WTC11 (cell line): ENCODE results near the gene KMT2A. TPM values are rescaled to one million over a fixed set of nuclear protein-coding genes. Genes with fewer than 3 reads are reported as not detected.

Source experiments
- ARID4B ChIP-seq: sonication (generic); formaldehyde crosslinking; IDR thresholded peaks from 2 replicates; pipeline ENCODE4 v1.8.0; 2023; ENCODE audit warnings: missing genetic modification reagents, mild to moderate bottlenecking, borderline replicate concordance
- ATF2 ChIP-seq: sonication (generic); formaldehyde crosslinking; IDR thresholded peaks from 2 replicates; pipeline ENCODE4 v1.8.1; 2022; ENCODE audit warnings: low read depth, missing genetic modification reagents, borderline replicate concordance
- CBFB ChIP-seq: sonication (generic); formaldehyde crosslinking; IDR thresholded peaks from 2 replicates; pipeline ENCODE4 v1.8.1; 2022; ENCODE audit warnings: mild to moderate bottlenecking, low read depth, missing genetic modification reagents
- CREM ChIP-seq: sonication (generic); formaldehyde crosslinking; IDR thresholded peaks from 2 replicates; pipeline ENCODE4 v1.8.1; 2022; ENCODE audit warnings: mild to moderate bottlenecking, missing genetic modification reagents, moderate library complexity
- E2F5 ChIP-seq: sonication (generic); formaldehyde crosslinking; IDR thresholded peaks from 2 replicates; pipeline ENCODE4 v1.8.1; 2022; ENCODE audit warnings: mild to moderate bottlenecking, moderate library complexity, missing genetic modification reagents
- ETV6 ChIP-seq: sonication (generic); formaldehyde crosslinking; IDR thresholded peaks from 2 replicates; pipeline ENCODE4 v1.8.1; 2022; ENCODE audit warnings: mild to moderate bottlenecking, missing genetic modification reagents
- FOXJ3 ChIP-seq: sonication (generic); formaldehyde crosslinking; IDR thresholded peaks from 2 replicates; pipeline ENCODE4 v1.9.0; 2021; ENCODE audit warnings: missing genetic modification reagents, mild to moderate bottlenecking, borderline replicate concordance
- FOXK1 ChIP-seq: sonication (generic); formaldehyde crosslinking; IDR thresholded peaks from 2 replicates; pipeline ENCODE4 v1.8.0; 2022; ENCODE audit warnings: mild to moderate bottlenecking, moderate library complexity, missing genetic modification reagents
- FOXP4 ChIP-seq: sonication (generic); formaldehyde crosslinking; IDR thresholded peaks from 2 replicates; pipeline ENCODE4 v1.8.0; 2022; ENCODE audit warnings: mild to moderate bottlenecking, missing genetic modification reagents
- HMGXB4 ChIP-seq: sonication (generic); formaldehyde crosslinking; IDR thresholded peaks from 2 replicates; pipeline ENCODE4 v1.8.1; 2023; ENCODE audit warnings: mild to moderate bottlenecking, moderate library complexity, missing genetic modification reagents
- IRF1 ChIP-seq: sonication (generic); formaldehyde crosslinking; IDR thresholded peaks from 2 replicates; pipeline ENCODE4 v1.8.0; 2023; ENCODE audit warnings: missing genetic modification reagents
- JAZF1 ChIP-seq: fragments of 250-450 bp; sonication (Bioruptor Pico); IDR thresholded peaks from 2 replicates; pipeline ENCODE4 v1.9.0; 2021; ENCODE audit warnings: moderate library complexity, mild to moderate bottlenecking, inconsistent platforms
- JUN ChIP-seq: sonication (generic); formaldehyde crosslinking; IDR thresholded peaks from 2 replicates; pipeline ENCODE4 v1.8.0; 2023; ENCODE audit warnings: mild to moderate bottlenecking, missing genetic modification reagents
- MAX ChIP-seq: sonication (generic); formaldehyde crosslinking; IDR thresholded peaks from 2 replicates; pipeline ENCODE4 v1.8.0; 2022; ENCODE audit warnings: mild to moderate bottlenecking, missing genetic modification reagents
- NFE2L1 ChIP-seq: sonication (generic); formaldehyde crosslinking; IDR thresholded peaks from 2 replicates; pipeline ENCODE4 v1.8.1; 2023; ENCODE audit warnings: missing genetic modification reagents
- NFYB ChIP-seq: sonication (generic); formaldehyde crosslinking; conservative IDR thresholded peaks from 2 replicates; pipeline ENCODE4 v1.8.0; 2022; ENCODE audit warnings: low read depth, missing genetic modification reagents
- NR1H2 ChIP-seq: sonication (generic); formaldehyde crosslinking; IDR thresholded peaks from 2 replicates; pipeline ENCODE4 v1.9.0; 2021; ENCODE audit warnings: mild to moderate bottlenecking, moderate library complexity, missing genetic modification reagents
- PRRX2 ChIP-seq: fragments of 250-450 bp; sonication (Bioruptor Pico); IDR thresholded peaks from 2 replicates; pipeline ENCODE4 v1.8.0; 2021; ENCODE audit warnings: mild to moderate bottlenecking
- TCF7 ChIP-seq: sonication (generic); formaldehyde crosslinking; IDR thresholded peaks from 2 replicates; pipeline ENCODE4 v1.8.0; 2022; ENCODE audit warnings: mild to moderate bottlenecking, low read depth, missing genetic modification reagents, moderate library complexity
- ZBTB43 ChIP-seq: sonication (generic); formaldehyde crosslinking; IDR thresholded peaks from 2 replicates; pipeline ENCODE4 v1.8.1; 2023; ENCODE audit warnings: mild to moderate bottlenecking, missing genetic modification reagents
- ZNF423 ChIP-seq: fragments of 250-450 bp; sonication (Bioruptor Pico); IDR thresholded peaks from 2 replicates; pipeline ENCODE4 v2.1.2; 2022; ENCODE audit warnings: mild to moderate bottlenecking, moderate library complexity
- total RNA-seq: library from RNA; stranded (reverse); gene quantifications from 3 replicates; pipeline ENCODE4 v1.2.3, GENCODE V29; 2021

KMT2A gene
- total RNA-seq, 1 experiment from 2014 or later = 59.1 TPM

- no peak; the same call in 1 of the 2 replicates for TF ChIP-seq ARID4B (CRISPR knock-in tag)
- TF ChIP-seq FOXJ3 (CRISPR knock-in tag) = no peak
- TF ChIP-seq E2F5 (CRISPR knock-in tag) = no peak; the same call in 1 of the 2 replicates
- 0 out of 2 replicates have a peak, but pooled peaks have one; percentile 1 for TF ChIP-seq NFYB
- no peak for TF ChIP-seq PRRX2 (CRISPR knock-in tag)
- no peak for TF ChIP-seq NR1H2 (CRISPR knock-in tag)
- 0 out of 2 replicates have a peak, but pooled peaks have one; percentile 61 for TF ChIP-seq JUN (CRISPR knock-in tag)
- TF ChIP-seq NFE2L1 = 0 out of 2 replicates have a peak, but pooled peaks have one; percentile 19
- peak; percentile 90 for TF ChIP-seq ZBTB43 (CRISPR knock-in tag)
- no peak for TF ChIP-seq CBFB
- peak; percentile 89 for TF ChIP-seq ETV6 (CRISPR knock-in tag)
- no peak for TF ChIP-seq JAZF1 (CRISPR knock-in tag)
- TF ChIP-seq FOXP4 (CRISPR knock-in tag) = peak; percentile 52
- 0 out of 2 replicates have a peak, but pooled peaks have one; percentile 31 for TF ChIP-seq ZNF423 (CRISPR knock-in tag)
- TF ChIP-seq TCF7 (CRISPR knock-in tag) = no peak
- TF ChIP-seq MAX (CRISPR knock-in tag) = peak; percentile 81; the same call in 1 of the 2 replicates
- TF ChIP-seq ATF2 (CRISPR knock-in tag) = no peak
- TF ChIP-seq FOXK1 = 0 out of 2 replicates have a peak, but pooled peaks have one; percentile 16
- peak; percentile 93 for TF ChIP-seq HMGXB4
- 0 out of 2 replicates have a peak, but pooled peaks have one; percentile 44 for TF ChIP-seq CREM (CRISPR knock-in tag)
- TF ChIP-seq IRF1 (CRISPR knock-in tag) = 0 out of 2 replicates have a peak, but pooled peaks have one; percentile 29
Observed at GRCh38 chr11:118530683-118531596, 94.6 kb downstream of the KMT2A start, which contains the start of gene TMEM25 (continued).
